ENCODE results near the gene WDR70. TPM values are rescaled to one million over a fixed set of nuclear protein-coding genes. Genes with fewer than 3 reads are reported as not detected.

Gene WDR70
- total and polyA plus RNA-seq, 2 of the 8 experiments (the other 6 are each of a cell fraction or from before 2014, with no cell fraction given) = 10.6 to 37.4 TPM

DNA sequence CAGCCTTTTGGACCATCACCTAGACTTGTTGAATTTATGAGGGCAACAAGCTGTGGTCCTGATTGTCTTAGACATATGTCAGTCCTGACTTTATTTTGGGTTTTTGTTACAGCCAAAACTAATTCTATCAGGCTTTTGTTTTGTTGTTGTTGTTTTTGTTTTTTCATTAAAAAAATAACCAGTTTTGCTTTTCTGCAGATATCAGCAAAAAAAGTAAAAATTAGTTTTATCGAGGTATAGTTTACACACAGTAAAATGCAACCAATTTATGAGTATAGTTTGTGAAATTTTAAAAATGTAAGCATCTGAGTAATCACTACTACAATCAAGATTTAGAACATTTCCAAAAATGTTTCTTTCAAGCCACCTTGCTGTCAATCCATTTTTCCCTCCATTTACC lies 48.9 kb downstream of the WDR70 start:
- H4K91ac ChIP-seq (replicated peaks; ENCODE audit: insufficient read length, low read length) = no peak overlapping the region
- ChIA-PET POLR2A (ENCODE audit: partially characterized antibody) (no interaction called here), CTCF (ENCODE audit: partially characterized antibody) (interaction anchor here (0.7 to 1.0 kb wide), 2 partner anchors 347 to 948 kb away, joined by 3 read pairs; no protein-coding TSS in a partner anchor)
- H3K9me3 ChIP-seq (ENCODE audit: insufficient read depth in 2 of 2, low read depth in 1 of 2, low read length in 1 of 2) = no peaks in the 10 kb centered on the region
- no peak overlapping the region for H2BK12ac ChIP-seq (ENCODE audit: low read depth, low read length)
- H3K79me1 ChIP-seq (ENCODE audit: low read depth, low read length) = no peaks in the 10 kb centered on the region
- H3K27me3 ChIP-seq (replicated peaks in 1 of 4; ENCODE audit: control insufficient read depth in 3 of 4, extremely low read depth in 1 of 4, insufficient read depth in 3 of 4, low read length in 3 of 4) = no peaks in the 10 kb centered on the region
- H2BK120ac ChIP-seq (replicated peaks; ENCODE audit: low read depth, low read length) = no peak overlapping the region
- no peaks in the 10 kb centered on the region for H4K20me1 ChIP-seq (replicated peaks in 1 of 2; ENCODE audit: control insufficient read depth in 1 of 2, insufficient read depth in 2 of 2, low read length in 2 of 2)
- H3K56ac ChIP-seq (replicated peaks; ENCODE audit: insufficient read length, low read depth, low read length) = no peak overlapping the region
- H3K4me2 ChIP-seq (ENCODE audit: insufficient read depth in 1 of 2, low read depth in 2 of 2, low read length in 2 of 2) = no peak overlapping the region
- H2AK5ac ChIP-seq (ENCODE audit: low read depth, low read length) = no peak overlapping the region
- no peaks in the 10 kb centered on the region for H3K23me2 ChIP-seq (ENCODE audit: low read depth, low read length)
- no peak overlapping the region for H3K14ac ChIP-seq (ENCODE audit: insufficient read length)
- no peaks in the 10 kb centered on the region for H3K79me2 ChIP-seq (ENCODE audit: control insufficient read depth in 1 of 2, insufficient read depth in 2 of 2, low read length in 2 of 2)
- H3K4ac ChIP-seq (replicated peaks; ENCODE audit: insufficient read length, low read depth, low read length) = no peak overlapping the region
- H3K23ac ChIP-seq (ENCODE audit: insufficient read length) = no peak overlapping the region
- H2BK15ac ChIP-seq (ENCODE audit: low read length) = no peak overlapping the region
- FAIRE-seq (no peak), DNase-seq (ENCODE audit: low read depth in 1 of 2, low spot score in 2 of 2) (no peak)
- H2BK5ac ChIP-seq (ENCODE audit: low read depth, low read length) = no peak overlapping the region
- H3K36me3 ChIP-seq (ENCODE audit: control insufficient read depth in 2 of 4, insufficient read depth in 4 of 4, low read length in 3 of 4) = no peaks in the 10 kb centered on the region
- H3K4me3 ChIP-seq (ENCODE audit: extremely low read depth in 1 of 4, insufficient read depth in 2 of 4, low read depth in 3 of 4, low read length in 4 of 4) = no peak overlapping the region
- H3K27ac ChIP-seq (ENCODE audit: low read depth, low read length) = no peak overlapping the region
- 91% methylated on average over 1 of the region's 1 CpG; no CpG with 5 or more reads in 1 of the 2 experiments for WGBS, 2 experiments (ENCODE audit: extremely low coverage in 1 of 2, insufficient coverage in 1 of 2, insufficient read length in 1 of 2, insufficient replicate concordance in 2 of 2, low coverage in 1 of 2, low lambda C conversion rate in 2 of 2, missing lambda C conversion rate in 1 of 2)
- no peak overlapping the region for H3K18ac ChIP-seq (ENCODE audit: extremely low read depth, low read length)
- no peak overlapping the region for H4K5ac ChIP-seq (ENCODE audit: insufficient read length, low read depth, low read length)
- H2BK20ac ChIP-seq (ENCODE audit: low read length) = no peak overlapping the region
- no peak overlapping the region for H4K8ac ChIP-seq (ENCODE audit: extremely low read depth, insufficient read depth, low read length)
- no peak overlapping the region for H2AFZ ChIP-seq (ENCODE audit: low read length)
- no peak overlapping the region for H3K9ac ChIP-seq (replicated peaks in 1 of 4; ENCODE audit: extremely low read depth in 1 of 4, low read depth in 3 of 4, low read length in 3 of 4)
- H3K4me1 ChIP-seq (replicated peaks in 1 of 4; ENCODE audit: control insufficient read depth in 3 of 4, insufficient read depth in 4 of 4, low read length in 3 of 4) = no peaks in the 10 kb centered on the region
- TF ChIP-seq CEBPB (IDR thresholded peaks at IDR 0.05; ENCODE audit: low read depth, low read length) = no peak
- TF ChIP-seq SAP30 (IDR thresholded peaks at IDR 0.05; ENCODE audit: insufficient read depth, insufficient replicate concordance, low read length) = no peak
- no peak for TF ChIP-seq KDM4A (IDR thresholded peaks at IDR 0.05; ENCODE audit: low read depth, low read length, severe bottlenecking)
- TF ChIP-seq SIX5 (IDR thresholded peaks at IDR 0.05; ENCODE audit: low read depth, low read length) = no peak
- TF ChIP-seq, protein P1, sequence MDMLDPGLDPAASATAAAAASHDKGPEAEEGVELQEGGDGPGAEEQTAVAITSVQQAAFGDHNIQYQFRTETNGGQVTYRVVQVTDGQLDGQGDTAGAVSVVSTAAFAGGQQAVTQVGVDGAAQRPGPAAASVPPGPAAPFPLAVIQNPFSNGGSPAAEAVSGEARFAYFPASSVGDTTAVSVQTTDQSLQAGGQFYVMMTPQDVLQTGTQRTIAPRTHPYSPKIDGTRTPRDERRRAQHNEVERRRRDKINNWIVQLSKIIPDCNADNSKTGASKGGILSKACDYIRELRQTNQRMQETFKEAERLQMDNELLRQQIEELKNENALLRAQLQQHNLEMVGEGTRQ (IDR thresholded peaks at IDR 0.05; ENCODE audit: low read length) = no peak
- no peak for TF ChIP-seq SP1 (IDR thresholded peaks at IDR 0.05; ENCODE audit: low read depth, low read length)
- TF ChIP-seq BRCA1 (IDR thresholded peaks at IDR 0.05; ENCODE audit: low read depth, low read length) = no peak
- no peak for TF ChIP-seq ZNF274 (IDR thresholded peaks at IDR 0.05; ENCODE audit: borderline replicate concordance, extremely low read depth, low read length)
- TF ChIP-seq JUN (IDR thresholded peaks at IDR 0.05; ENCODE audit: low read depth, low read length) = no peak
- TF ChIP-seq BCL11A (IDR thresholded peaks at IDR 0.05; ENCODE audit: low read depth in 2 of 2, low read length in 2 of 2) = no peak
- TF ChIP-seq TAF1 (IDR thresholded peaks at IDR 0.05; ENCODE audit: low read depth, low read length) = no peak
- TF ChIP-seq, protein P2, sequence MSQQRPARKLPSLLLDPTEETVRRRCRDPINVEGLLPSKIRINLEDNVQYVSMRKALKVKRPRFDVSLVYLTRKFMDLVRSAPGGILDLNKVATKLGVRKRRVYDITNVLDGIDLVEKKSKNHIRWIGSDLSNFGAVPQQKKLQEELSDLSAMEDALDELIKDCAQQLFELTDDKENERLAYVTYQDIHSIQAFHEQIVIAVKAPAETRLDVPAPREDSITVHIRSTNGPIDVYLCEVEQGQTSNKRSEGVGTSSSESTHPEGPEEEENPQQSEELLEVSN (IDR thresholded peaks at IDR 0.05) = no peak
